ENCODE data around the gene SLC9A9. TPM values are rescaled to one million over a fixed set of nuclear protein-coding genes. Genes with fewer than 3 reads are reported as not detected.

Gene SLC9A9
- polyA plus RNA-seq, 1 donor (not counting 4 experiments of a cell fraction or from before 2014, with no cell fraction given), result 5.2 TPM

DNA sequence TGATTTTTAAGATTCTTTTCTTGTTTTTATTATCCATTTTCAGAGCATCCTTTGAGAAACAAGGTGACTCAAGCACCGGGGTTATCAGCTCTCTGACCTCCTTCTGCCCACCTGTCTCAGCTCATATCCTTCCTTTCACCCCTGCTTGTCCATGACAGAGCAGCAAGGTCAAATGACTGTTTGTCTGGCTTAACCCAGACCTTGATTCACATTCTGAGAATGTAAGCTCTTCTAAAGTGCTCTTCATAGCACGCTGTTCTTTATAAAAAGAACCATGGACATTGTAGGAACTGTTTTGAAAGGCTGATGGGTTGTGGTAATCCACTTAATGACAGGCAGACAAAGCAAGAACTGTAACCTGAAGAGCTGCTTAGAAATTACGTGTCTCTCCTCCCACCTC, 606.2 kb downstream of the SLC9A9 start:
- H2AFZ ChIP-seq (ENCODE audit: control insufficient read depth, low read length), result no peak overlapping the region
- no peaks in the 10 kb centered on the region for H3K36me3 ChIP-seq (ENCODE audit: control insufficient read depth in 2 of 2, extremely low read depth in 1 of 2, insufficient read depth in 2 of 2, low read length in 2 of 2)
- H3K27me3 ChIP-seq (ENCODE audit: control insufficient read depth, extremely low read depth, insufficient read depth, low read length), result no peaks in the 10 kb centered on the region
- dilution Hi-C loops (cut with MboI; ENCODE audit: extremely low pct_ligation_motif_present, low sequenced_read_pairs), result no loop called here
- H3K4me2 ChIP-seq (ENCODE audit: control insufficient read depth, extremely low read depth, insufficient read depth, low read depth, low read length), result no peak overlapping the region
- no peaks in the 10 kb centered on the region for H3K9me3 ChIP-seq (ENCODE audit: control insufficient read depth, low read depth, low read length)
- no peaks in the 10 kb centered on the region for H4K20me1 ChIP-seq (ENCODE audit: control insufficient read depth, extremely low read depth, insufficient read depth, low read length)
- no peak overlapping the region for H3K27ac ChIP-seq (ENCODE audit: control insufficient read depth, insufficient read depth, low read length)
- FAIRE-seq, result no peak
- H3K9ac ChIP-seq (ENCODE audit: control insufficient read depth, extremely low read depth, insufficient read depth, low read length), result no peak overlapping the region
- H3K79me2 ChIP-seq (ENCODE audit: control insufficient read depth, insufficient read depth, low read length), result no peaks in the 10 kb centered on the region
- H3K4me1 ChIP-seq (ENCODE audit: control insufficient read depth, extremely low read depth, insufficient read depth, low read length), result no peaks in the 10 kb centered on the region
- no peaks in the 10 kb centered on the region for H3K9me1 ChIP-seq (ENCODE audit: control insufficient read depth, extremely low read depth, insufficient read depth, low read length)
- DNase-seq (ENCODE audit: low read depth, low spot score), result no peak
- no peak for TF ChIP-seq EZH2 (IDR thresholded peaks at IDR 0.05; ENCODE audit: low read length)
- TF ChIP-seq, protein P1, sequence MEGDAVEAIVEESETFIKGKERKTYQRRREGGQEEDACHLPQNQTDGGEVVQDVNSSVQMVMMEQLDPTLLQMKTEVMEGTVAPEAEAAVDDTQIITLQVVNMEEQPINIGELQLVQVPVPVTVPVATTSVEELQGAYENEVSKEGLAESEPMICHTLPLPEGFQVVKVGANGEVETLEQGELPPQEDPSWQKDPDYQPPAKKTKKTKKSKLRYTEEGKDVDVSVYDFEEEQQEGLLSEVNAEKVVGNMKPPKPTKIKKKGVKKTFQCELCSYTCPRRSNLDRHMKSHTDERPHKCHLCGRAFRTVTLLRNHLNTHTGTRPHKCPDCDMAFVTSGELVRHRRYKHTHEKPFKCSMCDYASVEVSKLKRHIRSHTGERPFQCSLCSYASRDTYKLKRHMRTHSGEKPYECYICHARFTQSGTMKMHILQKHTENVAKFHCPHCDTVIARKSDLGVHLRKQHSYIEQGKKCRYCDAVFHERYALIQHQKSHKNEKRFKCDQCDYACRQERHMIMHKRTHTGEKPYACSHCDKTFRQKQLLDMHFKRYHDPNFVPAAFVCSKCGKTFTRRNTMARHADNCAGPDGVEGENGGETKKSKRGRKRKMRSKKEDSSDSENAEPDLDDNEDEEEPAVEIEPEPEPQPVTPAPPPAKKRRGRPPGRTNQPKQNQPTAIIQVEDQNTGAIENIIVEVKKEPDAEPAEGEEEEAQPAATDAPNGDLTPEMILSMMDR (optimal IDR thresholded peaks at IDR 0.05 in 1 of 3, IDR thresholded peaks at IDR 0.05 in 1 of 3, conservative IDR thresholded peaks at IDR 0.05 in 1 of 3; ENCODE audit: extremely low read depth in 1 of 3, insufficient read depth in 2 of 3, low read length in 3 of 3), result no peak
- no peak overlapping the region for H3K4me3 ChIP-seq (ENCODE audit: control insufficient read depth in 2 of 3, extremely low read depth in 1 of 3, insufficient read depth in 2 of 3, low read depth in 1 of 3, low read length in 3 of 3)

DNA sequence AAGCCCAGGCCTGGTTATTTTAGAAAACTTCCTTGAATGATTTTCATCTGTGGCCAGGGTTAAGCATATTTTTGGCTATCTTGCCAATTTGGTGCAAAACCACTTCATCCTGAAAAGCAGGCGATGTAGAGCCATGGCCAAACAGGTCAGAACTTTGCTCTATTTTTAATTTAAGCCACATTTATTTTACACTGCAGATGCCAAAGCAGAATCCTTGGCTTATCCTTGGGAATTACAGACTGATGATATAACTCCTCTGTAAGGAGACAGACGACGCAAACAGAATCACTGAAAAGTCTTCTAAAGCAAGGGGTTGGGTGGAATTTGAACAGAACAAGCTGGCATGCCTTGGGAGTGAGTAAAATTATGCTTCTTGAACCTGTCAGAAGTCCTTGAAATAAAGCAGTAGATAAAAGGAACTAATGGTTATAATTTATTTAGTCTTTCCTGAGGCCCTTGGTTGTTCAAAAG, 606.8 kb downstream of the SLC9A9 start:
- no peak for FAIRE-seq
- Histone ChIP-seq H3K79me2 (ENCODE audit: control insufficient read depth, insufficient read depth, low read length) (no peaks in the 10 kb centered on the region), H3K9ac (ENCODE audit: control insufficient read depth, extremely low read depth, insufficient read depth, low read length) (no peak overlapping the region), H3K36me3 (ENCODE audit: control insufficient read depth in 2 of 2, extremely low read depth in 1 of 2, insufficient read depth in 2 of 2, low read length in 2 of 2) (no peaks in the 10 kb centered on the region), H3K9me1 (ENCODE audit: control insufficient read depth, extremely low read depth, insufficient read depth, low read length) (no peaks in the 10 kb centered on the region), H4K20me1 (ENCODE audit: control insufficient read depth, extremely low read depth, insufficient read depth, low read length) (no peaks in the 10 kb centered on the region), H3K27ac (ENCODE audit: control insufficient read depth, insufficient read depth, low read length) (no peak overlapping the region), H3K4me3 (ENCODE audit: control insufficient read depth in 2 of 3, extremely low read depth in 1 of 3, insufficient read depth in 2 of 3, low read depth in 1 of 3, low read length in 3 of 3) (no peak overlapping the region), H2AFZ (ENCODE audit: control insufficient read depth, low read length) (no peak overlapping the region), H3K9me3 (ENCODE audit: control insufficient read depth, low read depth, low read length) (no peaks in the 10 kb centered on the region), H3K27me3 (ENCODE audit: control insufficient read depth, extremely low read depth, insufficient read depth, low read length) (no peaks in the 10 kb centered on the region), H3K4me2 (ENCODE audit: control insufficient read depth, extremely low read depth, insufficient read depth, low read depth, low read length) (no peak overlapping the region), H3K4me1 (ENCODE audit: control insufficient read depth, extremely low read depth, insufficient read depth, low read length) (no peaks in the 10 kb centered on the region)
- TF ChIP-seq EZH2 (IDR thresholded peaks at IDR 0.05; ENCODE audit: low read length), result no peak
- TF ChIP-seq, protein P1 (optimal IDR thresholded peaks at IDR 0.05 in 1 of 3, IDR thresholded peaks at IDR 0.05 in 1 of 3, conservative IDR thresholded peaks at IDR 0.05 in 1 of 3; ENCODE audit: extremely low read depth in 1 of 3, insufficient read depth in 2 of 3, low read length in 3 of 3), result no peak
- no peak for DNase-seq (ENCODE audit: low read depth, low spot score)
- dilution Hi-C loops (cut with MboI; ENCODE audit: extremely low pct_ligation_motif_present, low sequenced_read_pairs), result no loop called here

Measured in keratinocyte (primary cell).